DMS153 treated with DMSO at 0.1 percent for 48 hours (cell line): ENCODE measurements around the gene ZFAND5.

Experiments
- DNase-seq: peaks from one replicate; lab custom pipeline; 2025; ENCODE audit not compliant: unreplicated experiment; lab: John Stamatoyannopoulos, UW

Gene ZFAND5, protein sequence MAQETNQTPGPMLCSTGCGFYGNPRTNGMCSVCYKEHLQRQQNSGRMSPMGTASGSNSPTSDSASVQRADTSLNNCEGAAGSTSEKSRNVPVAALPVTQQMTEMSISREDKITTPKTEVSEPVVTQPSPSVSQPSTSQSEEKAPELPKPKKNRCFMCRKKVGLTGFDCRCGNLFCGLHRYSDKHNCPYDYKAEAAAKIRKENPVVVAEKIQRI

GRCh38 chr9:72364679-72365524 is at the start of gene ZFAND5:
ZFAND5 (minus strand) TSS chr9:72365208; CDS start chr9:72360778, 4,430 bp downstream.
- DNase-seq, result peak; percentile 91

DNA sequence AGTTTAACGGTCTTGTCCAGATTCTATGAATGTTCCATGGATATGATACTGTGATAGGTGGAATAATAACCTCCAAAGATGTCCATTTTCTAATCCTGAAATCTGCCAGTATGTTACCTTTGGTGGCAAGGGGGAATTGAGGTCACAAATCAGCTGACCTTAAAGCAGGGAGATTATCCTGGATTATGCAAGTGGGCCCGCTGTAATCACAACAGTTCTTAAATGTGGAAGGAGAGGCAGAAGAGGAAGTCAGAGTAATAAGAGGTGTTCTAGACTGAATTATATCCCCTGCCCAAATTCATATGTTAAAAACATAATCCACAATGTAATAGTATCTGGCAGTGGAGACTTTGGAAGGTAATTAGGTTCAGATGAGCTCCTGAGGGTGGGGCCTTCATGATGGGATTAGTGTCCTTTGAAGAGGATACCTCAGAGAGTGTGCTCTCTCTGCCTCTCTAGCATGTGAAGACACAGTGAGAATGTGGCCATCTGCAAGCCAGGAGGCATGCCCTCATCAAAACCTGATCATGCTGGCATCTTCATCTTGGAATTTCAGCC is 47.6 kb upstream of the ZFAND5 start:
- DNase-seq, result no peak

DNA sequence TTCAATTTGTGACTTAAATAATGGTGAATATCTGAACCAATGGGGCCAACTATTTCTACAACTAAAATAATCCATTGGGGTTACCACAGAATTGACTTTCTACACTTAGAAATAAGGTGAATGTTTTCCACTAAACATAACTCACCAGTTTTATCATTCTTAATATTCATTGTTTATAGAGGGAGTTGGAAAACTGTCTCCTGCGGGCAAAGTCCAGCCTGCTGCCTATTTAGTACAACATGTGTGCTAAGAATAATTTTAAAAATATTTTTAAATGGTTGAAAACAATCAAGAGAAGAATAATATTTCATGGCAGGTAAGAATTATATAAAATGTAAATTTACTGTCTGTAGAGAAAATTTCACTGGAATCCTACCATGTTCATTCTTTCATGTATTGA is 45.2 kb upstream of the ZFAND5 start:
- DNase-seq, result no peak

- DNase-seq, result no peak
Observed at GRCh38 chr9:72407114-72407513, 42.1 kb upstream of the ZFAND5 start.

DNA sequence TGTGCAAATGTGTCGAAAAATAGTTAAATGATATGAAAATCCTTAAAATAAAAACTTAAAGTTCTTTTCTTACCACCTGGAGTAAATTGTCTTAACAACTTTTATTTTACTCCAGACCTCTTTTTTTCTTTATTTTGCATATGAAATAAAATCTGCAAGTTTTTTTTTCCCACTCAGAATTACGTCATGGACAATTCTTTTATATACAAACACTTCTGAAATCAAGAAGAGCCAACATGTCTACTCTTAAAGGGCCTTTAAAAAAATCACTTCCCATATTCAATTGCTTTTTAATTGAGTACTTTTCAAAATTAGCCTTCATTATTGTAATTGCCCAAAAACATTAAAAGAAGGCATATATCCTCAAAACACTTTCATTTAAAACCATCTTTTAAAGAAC is 37.7 kb upstream of the ZFAND5 start:
- DNase-seq, result no peak

DNA sequence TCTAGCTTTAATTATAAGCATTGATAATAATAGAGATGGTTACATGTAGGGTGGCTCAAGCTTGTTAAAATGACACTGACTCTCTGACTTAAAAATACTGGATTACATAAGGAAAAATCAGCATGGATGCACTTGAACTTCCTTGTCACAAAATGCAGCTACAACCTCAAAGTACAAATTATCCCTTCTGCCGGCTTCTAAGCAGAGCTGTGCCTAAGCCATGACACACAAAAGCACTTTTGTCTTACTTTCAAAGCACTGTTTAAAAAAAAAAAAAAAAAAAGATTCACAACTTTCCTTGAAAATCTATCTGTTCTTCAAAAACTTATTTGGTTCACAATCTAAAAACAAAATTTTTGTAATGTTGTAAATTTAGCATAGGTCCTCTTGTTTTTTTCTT is 36.4 kb upstream of the ZFAND5 start:
- no peak for DNase-seq

- no peak for DNase-seq
Observed at GRCh38 chr9:72400866-72401265, 35.9 kb upstream of the ZFAND5 start.

- no peak for DNase-seq
Observed at GRCh38 chr9:72399391-72399790, 34.4 kb upstream of the ZFAND5 start.

- DNase-seq, result no peak
Observed at GRCh38 chr9:72396247-72397091, 31.5 kb upstream of the ZFAND5 start.

GRCh38 chr9:72394066-72394465 is 29.1 kb upstream of the ZFAND5 start:
- no peak for DNase-seq

- DNase-seq, result no peak
Observed at GRCh38 chr9:72390907-72391306, 25.9 kb upstream of the ZFAND5 start.

- no peak for DNase-seq
Observed at GRCh38 chr9:72386186-72386585, 21.2 kb upstream of the ZFAND5 start.

DNA sequence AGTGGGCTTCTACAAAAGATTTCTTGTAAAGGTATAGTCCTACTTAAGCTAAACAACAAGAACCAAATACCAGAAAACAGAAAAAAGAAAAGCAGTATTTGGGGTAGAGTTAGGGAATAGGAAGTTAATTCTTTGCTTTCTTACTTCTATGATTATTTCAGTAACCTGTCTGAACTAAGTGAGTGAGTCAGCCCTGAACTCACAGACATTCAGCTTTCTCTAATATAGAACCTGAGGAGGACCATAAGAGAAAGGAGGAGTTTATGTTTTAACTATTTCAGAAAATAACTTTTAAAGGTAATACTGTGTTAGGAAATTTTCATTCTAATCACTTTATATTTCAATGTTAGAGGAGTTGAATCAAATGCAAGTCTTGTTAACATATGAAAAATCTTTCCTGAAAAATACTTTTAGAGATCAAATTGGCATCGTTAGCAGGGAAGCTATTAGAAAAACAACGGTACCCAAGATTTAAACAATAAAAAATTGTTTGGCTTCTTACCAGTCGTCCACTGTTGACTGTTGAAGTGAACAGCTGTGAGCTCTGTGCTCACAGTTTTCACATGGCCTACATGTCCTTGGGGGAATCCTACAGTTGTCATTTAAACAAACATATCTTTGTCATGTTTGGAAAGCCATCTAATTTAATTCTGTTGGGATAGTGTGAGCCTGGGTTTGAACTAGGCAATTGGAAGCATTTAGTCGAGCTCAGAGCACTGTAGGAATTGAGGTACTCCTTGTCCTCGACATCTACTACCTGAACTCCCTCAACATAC is 19.9 kb upstream of the ZFAND5 start:
- no peak for DNase-seq

GRCh38 chr9:72383978-72384709 is 19.1 kb upstream of the ZFAND5 start:
- DNase-seq, result no peak

DNA sequence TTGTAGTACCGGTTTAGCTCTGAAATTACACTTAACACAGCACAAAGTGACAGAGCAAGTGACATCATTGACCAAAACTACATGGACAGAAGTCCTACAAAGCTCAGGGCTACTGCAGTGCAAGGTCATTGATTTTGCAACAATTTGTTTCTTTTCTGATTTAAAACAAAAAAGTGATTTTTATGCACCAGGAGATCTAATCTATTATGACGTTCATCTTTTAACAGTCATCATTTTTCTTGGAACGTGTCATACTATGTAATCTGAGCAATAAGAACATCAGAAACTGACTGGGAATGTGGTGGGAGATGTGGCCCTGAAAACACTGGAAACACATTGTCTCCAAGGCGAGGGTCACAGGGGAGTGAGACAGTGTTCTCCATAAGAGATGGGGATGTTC is 17.4 kb upstream of the ZFAND5 start:
- DNase-seq, result no peak

DNA sequence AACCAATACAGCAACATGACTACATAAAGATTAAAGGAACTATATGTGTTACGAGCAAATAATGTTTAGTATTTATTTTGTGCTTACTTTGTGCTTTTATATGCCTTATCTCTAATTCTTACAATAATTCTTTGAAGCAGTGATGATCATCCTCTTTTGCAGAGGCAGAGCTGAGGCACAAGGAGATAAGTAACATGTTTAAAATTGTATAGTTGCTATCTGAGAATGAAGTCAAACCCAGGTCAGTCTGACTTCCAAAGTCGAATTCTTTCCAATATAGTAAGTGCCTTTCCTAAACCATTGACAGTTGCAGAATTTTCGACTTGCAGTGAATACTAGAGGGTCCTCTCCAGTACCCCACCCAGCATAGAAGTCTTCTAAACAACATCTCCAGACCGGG is 12.0 kb upstream of the ZFAND5 start:
- DNase-seq, result no peak

- DNase-seq, result no peak
Observed at GRCh38 chr9:72371151-72371550, 6.1 kb upstream of the ZFAND5 start.

DNA sequence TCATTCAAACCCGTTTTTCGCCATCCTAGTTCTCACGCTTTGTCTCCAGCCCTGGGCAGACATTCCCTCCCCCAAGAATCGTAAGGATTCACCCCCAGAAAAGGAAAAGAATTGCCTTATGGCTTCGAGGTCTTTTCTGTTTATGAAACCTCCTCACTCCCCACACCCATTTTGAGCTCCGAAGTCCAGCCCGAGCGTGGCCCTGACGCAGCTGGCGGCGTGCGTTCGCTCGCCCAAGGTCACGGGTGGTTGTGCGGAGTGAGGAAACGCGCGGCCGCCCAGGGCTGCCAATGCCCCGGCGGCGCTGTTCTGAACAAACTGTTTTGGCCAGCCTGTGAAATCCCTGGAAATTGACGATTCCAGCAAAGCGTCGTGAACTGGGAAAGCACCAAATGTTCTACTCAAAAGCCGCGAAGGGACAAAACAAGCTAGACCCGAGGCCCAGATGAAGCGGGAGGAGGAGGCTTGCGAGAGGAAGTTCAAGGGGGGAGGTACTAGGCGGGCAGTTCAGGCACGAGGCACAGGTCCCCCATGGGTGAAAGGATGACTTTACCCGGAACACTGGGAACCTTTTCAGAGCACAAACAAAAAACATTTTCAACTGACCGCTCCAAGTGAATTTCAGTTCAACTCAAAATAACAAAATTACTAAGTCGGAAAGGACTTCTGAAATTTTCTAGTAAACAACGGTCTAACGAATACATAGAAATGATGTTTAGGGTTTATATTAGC is 683 bp upstream of the ZFAND5 start:
- peak; percentile 70 for DNase-seq
